Loucy (cell line): ENCODE data around the gene GIT1.

ENCODE experiments used
- CTCF ChIP-seq: fragments of 200-600 bp; sonication (generic); conservative IDR thresholded peaks from 2 replicates; pipeline ENCODE4 v1.5.1; 2014; ENCODE audit warnings: mild to moderate bottlenecking, antibody characterized with exemption, low read length
- EZH2phosphoT487 ChIP-seq: fragments of 200-600 bp; IDR thresholded peaks from 2 replicates; pipeline ENCODE4 v1.6.1; 2018; ENCODE audit warnings: antibody characterized with exemption, mild to moderate bottlenecking, moderate library complexity, borderline replicate concordance

- TF ChIP-seq CTCF (no peak), EZH2phosphoT487 (no peak)
Measured at GRCh38 chr17:29613352-29613837, 23.9 kb upstream of the GIT1 start.
